ENCODE data around the gene ZNF669.

ZNF669 gene

GRCh38 chr1:247060771-247061170 is 43.4 kb downstream of the ZNF669 start:
- H3K4me3 ChIP-seq (ENCODE audit: low read depth, low read length) = no peak overlapping the region
- TF ChIP-seq CTCF (IDR thresholded peaks at IDR 0.05; ENCODE audit: low read depth, low read length, missing control alignments) = no peak
- DNase-seq (ENCODE audit: low read depth) = no peak

- no peak overlapping the region for H3K4me3 ChIP-seq (ENCODE audit: low read depth, low read length)
- no peak for TF ChIP-seq CTCF (IDR thresholded peaks at IDR 0.05; ENCODE audit: low read depth, low read length, missing control alignments)
- DNase-seq (ENCODE audit: low read depth) = no peak
These were observed 48.1 kb downstream of the ZNF669 start for GRCh38 chr1:247056071-247056470.

GRCh38 chr1:247054992-247055415 is 49.2 kb downstream of the ZNF669 start:
- no peak for DNase-seq (ENCODE audit: low read depth)
- no peak for TF ChIP-seq CTCF (IDR thresholded peaks at IDR 0.05; ENCODE audit: low read depth, low read length, missing control alignments)
- H3K4me3 ChIP-seq (ENCODE audit: low read depth, low read length) = no peak overlapping the region

Measured in GM12864 (cell line).